Caco-2 (cell line): Measurements from ENCODE around the gene NOL11. TPM values are rescaled to one million over a fixed set of nuclear protein-coding genes. Genes with fewer than 3 reads are reported as not detected.
"Not testable (repeated sequence)": the region's sequence is repeated elsewhere in the genome, so short reads cannot be mapped to it uniquely, and the experiment has no call there.

Source experiments
- BruUV-seq: library from RNA; stranded (reverse); fragments of 400-500 nt; replicated peaks from 2 replicates; lab custom pipeline; 2021; lab: Mats Ljungman, UMichigan
- CTCF ChIA-PET: fragments of 300-600 bp; sonication (Branson Sonifier 250); formaldehyde crosslinking; loops from one replicate; lab custom pipeline; 2022; ENCODE audit warnings: antibody characterized with exemption; lab: Charles Lee
- POLR2A ChIA-PET: fragments of 300-600 bp; sonication (Branson Sonifier 250); formaldehyde crosslinking; loops from one replicate; lab custom pipeline; 2022; ENCODE audit warnings: antibody characterized with exemption; lab: Charles Lee
- DNase-seq, 2 experiments: peaks; one replicate each; pipeline versions ENCODE4 v3.0.0 to v3.0.0-alpha.2; 2020 to 2022
- H3K27me3 ChIP-seq: replicated peaks from 2 replicates; pipeline ENCODE4 v1.6.0; 2011; ENCODE audit warnings: low read length; ENCODE audit not compliant: control insufficient read depth, insufficient read depth
- H3K36me3 ChIP-seq: 2 replicates; pipeline ENCODE4 v1.5.1; 2011; ENCODE audit warnings: low read length; ENCODE audit not compliant: control insufficient read depth, insufficient read depth
- H3K4me1 ChIP-seq: fragments of 250-450 bp; sonication (Bioruptor Pico); 2 replicates; pipeline ENCODE4 v1.5.1; 2020; ENCODE audit warnings: mild to moderate bottlenecking
- H3K4me3 ChIP-seq: 2 replicates; pipeline ENCODE4 v1.5.1; 2011; ENCODE audit warnings: low read depth, mild to moderate bottlenecking, control low read depth, low read length
- H3K9me3 ChIP-seq: fragments of 250-450 bp; sonication (Bioruptor Pico); 2 replicates; pipeline ENCODE4 v1.5.1; 2020; ENCODE audit warnings: mild to moderate bottlenecking, moderate library complexity
- H3K27ac Mint-ChIP-seq: one replicate; pipeline ENCODE4 v1.8.0; 2022; ENCODE audit warnings: mixed read lengths; ENCODE audit not compliant: unreplicated experiment
- H3K27me3 Mint-ChIP-seq: one replicate; pipeline ENCODE4 v1.8.0; 2022; ENCODE audit warnings: mixed read lengths; ENCODE audit not compliant: insufficient read depth, unreplicated experiment
- H3K36me3 Mint-ChIP-seq: one replicate; pipeline ENCODE4 v1.8.0; 2022; ENCODE audit warnings: mild to moderate bottlenecking, mixed read lengths; ENCODE audit not compliant: insufficient read depth, unreplicated experiment
- H3K4me1 Mint-ChIP-seq: one replicate; pipeline ENCODE4 v1.8.0; 2022; ENCODE audit warnings: low read depth, mixed read lengths; ENCODE audit not compliant: unreplicated experiment
- H3K4me3 Mint-ChIP-seq: one replicate; pipeline ENCODE4 v1.8.0; 2022; ENCODE audit warnings: mild to moderate bottlenecking, moderate library complexity, mixed read lengths; ENCODE audit not compliant: unreplicated experiment
- H3K9me3 Mint-ChIP-seq: one replicate; pipeline ENCODE4 v1.8.0; 2022; ENCODE audit warnings: mixed read lengths; ENCODE audit not compliant: unreplicated experiment
- CTCF ChIP-seq, 2 experiments: fragments of 200-600 bp in 1 of 2; IDR thresholded peaks; 1 replicate in 1 of 2; 2 replicates in 1 of 2; pipeline versions ENCODE4 v1.5.1 to v1.8.0; 2011 to 2022; ENCODE audit warnings: antibody characterized with exemption in 1 of 2, control low read depth in 1 of 2, inconsistent platforms in 1 of 2, low read depth in 1 of 2, low read length in 1 of 2, mild to moderate bottlenecking in 1 of 2, moderate library complexity in 1 of 2; ENCODE audit not compliant: insufficient read depth in 1 of 2, severe bottlenecking in 1 of 2, unreplicated experiment in 1 of 2
- intact Hi-C: fragments of 100-400 bp; cut with micrococcal nuclease; formaldehyde crosslinking; loops from one replicate; pipeline ENCODE4 v1.10.0; 2022; ENCODE audit not compliant: unreplicated experiment
- total RNA-seq: library from RNA; stranded (reverse); gene quantifications from 2 replicates; pipeline ENCODE4 v1.2.3, GENCODE V29; 2022

Gene NOL11
- total RNA-seq, 1 experiment from 2014 or later: 73.6 TPM

- no peaks in the 10 kb centered on the region for H3K4me1 Mint-ChIP-seq
- no peaks in the 10 kb centered on the region for H3K9me3 Mint-ChIP-seq
- H3K4me3 Mint-ChIP-seq: no peak overlapping the region
- CTCF ChIA-PET: no interaction called here
- POLR2A ChIA-PET: no interaction called here
- no peaks in the 10 kb centered on the region for H3K9me3 ChIP-seq
- BruUV-seq: no TSS peak
- no peak overlapping the region for H3K27ac Mint-ChIP-seq
- H3K36me3 Mint-ChIP-seq: peaks cover 62% of the 10 kb centered on the region
- no peak for DNase-seq
- no peak overlapping the region for H3K4me3 ChIP-seq
- H3K27me3 Mint-ChIP-seq: no peaks in the 10 kb centered on the region
- no peaks in the 10 kb centered on the region; the same call in 1 of the 2 replicates for H3K36me3 ChIP-seq
- no peaks in the 10 kb centered on the region for H3K4me1 ChIP-seq
- no peak for TF ChIP-seq CTCF (IDR thresholded peaks at IDR 0.05; ENCODE audit: insufficient read depth in 1 of 2, low read depth in 1 of 2, low read length in 1 of 2, severe bottlenecking in 1 of 2, unreplicated experiment in 1 of 2)
- intact Hi-C loops: no loop called here
- no peaks in the 10 kb centered on the region for H3K27me3 ChIP-seq
Observed at GRCh38 chr17:67750067-67750466, 32.3 kb downstream of the NOL11 start.

- ChIA-PET CTCF (no interaction called here), POLR2A (no interaction called here)
- H3K9me3 ChIP-seq: peaks cover 5% of the 10 kb centered on the region; the same call in 1 of the 2 replicates
- H3K4me1 Mint-ChIP-seq: peaks cover 6% of the 10 kb centered on the region
- peaks cover 5% of the 10 kb centered on the region; the same call in 1 of the 2 replicates for H3K4me1 ChIP-seq
- intact Hi-C loops: no loop called here
- peaks cover 6% of the 10 kb centered on the region for H3K9me3 Mint-ChIP-seq
- peaks cover 50% of the 10 kb centered on the region for H3K36me3 Mint-ChIP-seq
- no peak for DNase-seq
- no peaks in the 10 kb centered on the region for H3K27me3 Mint-ChIP-seq
- H3K4me3 Mint-ChIP-seq: no peak overlapping the region
- no peak overlapping the region for H3K27ac Mint-ChIP-seq
- no TSS peak for BruUV-seq
- TF ChIP-seq CTCF (IDR thresholded peaks at IDR 0.05; ENCODE audit: insufficient read depth in 1 of 2, low read depth in 1 of 2, low read length in 1 of 2, severe bottlenecking in 1 of 2, unreplicated experiment in 1 of 2): no peak
- H3K4me3 ChIP-seq: no peak overlapping the region
- no peaks in the 10 kb centered on the region for H3K27me3 ChIP-seq
- H3K36me3 ChIP-seq: no peaks in the 10 kb centered on the region; the same call in 1 of the 2 replicates
Observed at GRCh38 chr17:67751101-67752074, 33.7 kb downstream of the NOL11 start.

- H3K4me3 Mint-ChIP-seq, POLR2A ChIA-PET, CTCF ChIA-PET, intact Hi-C loops, H3K9me3 Mint-ChIP-seq, H3K27me3 Mint-ChIP-seq, H3K9me3 ChIP-seq, H3K27me3 ChIP-seq, H3K27ac Mint-ChIP-seq, DNase-seq, BruUV-seq, H3K4me1 ChIP-seq, H3K4me3 ChIP-seq, H3K36me3 ChIP-seq, H3K4me1 Mint-ChIP-seq: not testable (repeated sequence)
- H3K36me3 Mint-ChIP-seq: peaks cover 43% of the 10 kb centered on the region
Observed at GRCh38 chr17:67752160-67752559, 34.4 kb downstream of the NOL11 start.
